HS-27A (cell line): ENCODE results near the gene GH2.
"Not testable (repeated sequence)": the region's sequence is repeated elsewhere in the genome, so short reads cannot be mapped to it uniquely, and the experiment has no call there.

Source experiments
- DNase-seq: peaks from one replicate; pipeline ENCODE4 v3.0.0-alpha.2; 2012; ENCODE audit warnings: low read depth, missing footprints

Gene GH2

GRCh38 chr17:63881935-63882601 is at the start of gene GH2:
Gene GH2 (minus strand): TSS chr17:63881944. CDS start chr17:63881801, 143 bp downstream.
- no peak for DNase-seq

- no peak for DNase-seq
Measured at GRCh38 chr17:63930951-63931575, 49.3 kb upstream of the GH2 start.

GRCh38 chr17:63929860-63930766 is 48.4 kb upstream of the GH2 start:
- DNase-seq, result no peak

GRCh38 chr17:63928966-63929695 is 47.4 kb upstream of the GH2 start:
- DNase-seq, result no peak

GRCh38 chr17:63928172-63928666 is 46.5 kb upstream of the GH2 start:
- DNase-seq, result no peak

GRCh38 chr17:63927464-63928171 is 45.9 kb upstream of the GH2 start:
- DNase-seq, result no peak

- DNase-seq, result no peak
Measured at GRCh38 chr17:63926164-63926563, 44.4 kb upstream of the GH2 start.

- no peak for DNase-seq
Measured at GRCh38 chr17:63925615-63926014, 43.9 kb upstream of the GH2 start.

- DNase-seq, result not testable (repeated sequence)
Measured at GRCh38 chr17:63922402-63922801, 40.7 kb upstream of the GH2 start.

- not testable (repeated sequence) for DNase-seq
Measured at GRCh38 chr17:63920779-63921178, 39.0 kb upstream of the GH2 start.

GRCh38 chr17:63920050-63920449 is 38.3 kb upstream of the GH2 start:
- DNase-seq, result not testable (repeated sequence)

- no peak for DNase-seq
Measured at GRCh38 chr17:63919311-63919723, 37.6 kb upstream of the GH2 start.

GRCh38 chr17:63918789-63919305 is 37.1 kb upstream of the GH2 start, which contains the start of gene GH1:
Gene GH1 (minus strand): TSS chr17:63918839. CDS start chr17:63918776, 63 bp downstream.
- DNase-seq, result not testable (repeated sequence)

GRCh38 chr17:63918305-63918704 is 36.6 kb upstream of the GH2 start:
- no peak for DNase-seq

- DNase-seq, result no peak
Measured at GRCh38 chr17:63917646-63918045, 35.9 kb upstream of the GH2 start.

GRCh38 chr17:63917206-63917605 is 35.5 kb upstream of the GH2 start:
- DNase-seq, result not testable (repeated sequence)

- DNase-seq, result no peak
Measured at GRCh38 chr17:63916566-63917185, 34.9 kb upstream of the GH2 start.

GRCh38 chr17:63915753-63916152 is 34.0 kb upstream of the GH2 start:
- not testable (repeated sequence) for DNase-seq

GRCh38 chr17:63914471-63914870 is 32.7 kb upstream of the GH2 start:
- DNase-seq, result no peak

GRCh38 chr17:63911657-63912100 is 29.9 kb upstream of the GH2 start:
- DNase-seq, result no peak
